UCSD-AML1 (cell line): Measurements from ENCODE around the gene NCF2.
A peak's percentile ranks its signal among the peaks of the same experiment; 100 is the strongest.

Experiments
- DNase-seq: peaks from one replicate; lab custom pipeline; 2025; ENCODE audit not compliant: unreplicated experiment; lab: John Stamatoyannopoulos, UW

The NCF2 gene

GRCh38 chr1:183585038-183585437 lies 5.2 kb downstream of the NCF2 start:
- DNase-seq = no peak

DNA sequence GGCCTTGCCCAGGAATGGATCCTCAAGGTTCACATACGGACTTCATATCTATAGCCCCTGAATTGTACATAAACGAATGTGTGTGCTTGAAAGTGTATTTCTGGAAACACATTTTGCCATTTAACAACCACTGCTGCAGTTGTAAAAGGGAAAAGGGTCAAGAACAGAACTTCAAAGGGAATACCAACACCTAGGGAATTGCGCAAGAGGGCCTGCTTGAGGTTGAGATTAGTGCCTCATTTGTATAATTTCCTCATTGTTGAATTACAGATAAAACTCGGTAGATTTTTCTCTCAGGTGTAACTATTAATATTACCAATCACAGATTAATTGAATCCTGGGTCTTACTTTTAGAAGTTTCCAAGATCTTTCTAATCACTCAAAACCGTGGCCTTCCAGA lies 6.1 kb downstream of the NCF2 start:
- no peak for DNase-seq

DNA sequence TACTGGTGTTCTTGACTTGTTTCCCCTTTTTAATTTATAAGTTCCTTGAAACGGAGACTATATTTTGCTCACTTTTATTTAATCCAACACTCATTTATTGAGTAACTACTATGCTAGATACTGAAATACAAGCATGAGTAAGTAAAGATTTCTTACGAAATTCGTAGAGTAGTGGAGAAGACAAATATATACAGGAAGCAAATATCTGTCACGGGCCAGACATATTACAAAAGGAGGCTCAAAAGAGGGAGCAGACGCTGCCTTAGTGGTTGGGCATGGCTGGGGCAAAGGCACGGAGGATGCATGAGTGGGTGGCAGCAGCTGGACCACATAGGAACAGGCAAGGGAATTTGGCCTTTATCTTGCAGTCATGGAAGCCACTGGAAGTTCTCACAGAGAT lies 6.8 kb downstream of the NCF2 start:
- DNase-seq = no peak

DNA sequence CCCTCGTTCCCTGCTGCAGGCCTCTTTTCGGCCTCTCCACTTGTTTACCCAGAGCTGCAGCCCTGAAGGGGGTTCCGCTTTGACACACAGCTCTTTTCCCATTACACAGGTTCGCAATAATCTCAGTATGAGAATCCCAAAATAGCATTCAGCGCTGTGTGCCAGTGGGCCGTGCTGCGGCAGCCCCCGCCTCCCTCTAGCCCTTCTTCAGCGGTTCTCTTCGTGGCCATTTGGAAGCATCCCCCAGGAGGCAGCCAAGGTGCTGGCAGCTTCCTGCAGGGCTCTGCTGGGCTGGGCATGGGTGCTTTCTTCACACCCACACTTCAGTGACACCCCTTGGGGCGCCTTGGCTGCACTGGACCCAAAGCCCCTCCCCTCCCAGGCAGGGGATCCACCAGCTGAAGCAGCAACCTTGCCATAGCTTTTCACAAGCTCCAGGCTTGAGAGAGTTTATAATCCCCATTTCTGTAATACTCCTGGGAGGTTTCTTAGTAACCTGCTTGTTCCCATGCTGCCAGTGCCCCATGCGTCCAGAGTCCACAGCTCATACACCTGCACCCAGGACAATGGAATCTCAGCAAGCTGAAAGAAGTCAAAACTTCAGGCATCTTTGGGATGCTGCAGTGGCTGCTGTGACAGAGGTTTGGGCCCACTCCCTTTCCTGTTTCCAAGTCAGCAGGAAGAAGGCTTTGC lies 8.1 kb downstream of the NCF2 start:
- DNase-seq = no peak

GRCh38 chr1:183580281-183580682 lies 10.0 kb downstream of the NCF2 start:
- peak; percentile 80 for DNase-seq

DNA sequence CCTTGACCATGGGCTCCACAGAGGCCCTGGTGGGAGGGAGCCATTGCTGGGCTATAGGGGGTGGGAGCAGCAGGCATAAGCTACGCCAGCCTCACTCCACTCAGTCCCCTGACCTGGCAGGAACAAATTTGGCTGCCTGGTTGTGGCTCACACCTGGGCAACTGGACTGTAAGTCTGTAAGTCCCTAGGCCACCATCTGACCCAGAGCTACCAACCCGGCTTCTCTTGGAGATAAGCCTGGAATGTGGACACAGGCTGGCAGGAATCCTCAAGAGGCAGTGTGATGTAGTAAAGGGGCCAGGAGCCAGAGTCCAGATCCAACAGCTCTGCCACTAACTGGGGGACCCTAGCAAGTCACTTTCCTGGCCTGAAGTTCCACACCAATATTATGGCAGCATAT lies 11.4 kb downstream of the NCF2 start:
- no peak for DNase-seq

DNA sequence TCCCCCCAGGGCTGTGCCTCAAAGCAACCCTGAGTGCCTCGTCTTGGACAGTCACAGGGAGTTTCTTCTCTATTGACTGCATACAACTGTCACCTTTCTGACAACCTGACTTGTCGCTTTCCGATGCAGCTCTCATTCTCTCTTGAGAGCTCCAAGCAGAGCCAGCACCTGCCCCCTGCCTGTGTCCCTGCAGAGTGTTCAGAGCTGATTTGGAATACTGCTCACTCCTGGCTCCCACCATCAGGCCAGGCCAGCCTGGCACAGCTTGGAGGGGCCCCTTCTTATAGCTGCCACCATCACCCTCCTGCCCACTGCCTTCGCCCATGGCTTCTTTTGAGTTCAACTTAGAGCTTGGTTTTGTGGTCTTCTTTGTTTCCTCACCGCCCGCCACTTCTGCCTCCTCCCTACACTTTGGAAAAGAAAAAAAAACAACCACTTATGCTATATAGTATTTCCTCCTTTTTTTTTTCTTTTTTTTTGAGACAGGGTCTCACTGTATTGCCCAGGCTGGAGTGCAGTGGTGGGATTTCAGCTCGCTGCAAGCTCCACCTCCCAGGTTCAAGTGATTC lies 12.3 kb downstream of the NCF2 start:
- DNase-seq = peak; percentile 26

DNA sequence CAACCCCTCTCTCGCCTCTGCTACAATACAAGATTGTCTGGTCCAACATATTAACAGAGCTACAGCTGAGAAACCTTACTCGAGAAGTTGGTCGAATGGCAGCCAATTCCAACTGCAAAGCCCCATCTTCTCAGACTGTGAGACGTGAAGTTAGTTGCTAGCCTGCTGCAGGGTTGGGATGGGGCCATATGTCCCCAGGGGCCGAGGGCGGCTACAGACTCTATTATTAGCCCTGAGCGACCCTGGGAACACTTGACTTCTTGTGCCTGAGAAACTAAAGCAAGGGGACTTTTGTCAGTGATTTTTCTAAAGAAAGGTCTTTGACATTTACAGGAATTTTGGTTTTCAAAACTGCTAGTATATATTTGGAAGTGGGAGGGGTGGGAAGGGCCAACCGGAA lies 13.7 kb downstream of the NCF2 start:
- no peak for DNase-seq

DNA sequence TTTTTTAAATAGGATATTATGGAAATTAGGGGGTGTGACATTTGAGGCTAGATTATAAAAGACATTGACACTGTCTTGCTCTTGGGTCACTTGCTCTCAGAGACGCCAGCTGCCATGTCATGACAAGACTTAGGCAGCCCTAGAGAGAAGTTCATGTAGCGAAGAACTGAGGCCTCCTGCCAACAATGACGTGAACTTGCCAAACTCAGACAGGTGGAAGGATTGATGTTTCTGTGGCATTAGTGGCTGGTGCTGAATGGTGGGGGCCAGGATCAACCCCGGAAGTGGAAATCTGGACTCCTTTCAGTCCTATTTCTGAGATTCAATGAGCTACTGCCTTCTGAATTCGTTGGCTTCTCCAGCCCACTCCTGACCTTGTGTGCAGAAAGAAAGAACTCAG lies 14.7 kb downstream of the NCF2 start:
- DNase-seq = no peak

GRCh38 chr1:183572721-183573120 lies 17.5 kb downstream of the NCF2 start:
- no peak for DNase-seq

DNA sequence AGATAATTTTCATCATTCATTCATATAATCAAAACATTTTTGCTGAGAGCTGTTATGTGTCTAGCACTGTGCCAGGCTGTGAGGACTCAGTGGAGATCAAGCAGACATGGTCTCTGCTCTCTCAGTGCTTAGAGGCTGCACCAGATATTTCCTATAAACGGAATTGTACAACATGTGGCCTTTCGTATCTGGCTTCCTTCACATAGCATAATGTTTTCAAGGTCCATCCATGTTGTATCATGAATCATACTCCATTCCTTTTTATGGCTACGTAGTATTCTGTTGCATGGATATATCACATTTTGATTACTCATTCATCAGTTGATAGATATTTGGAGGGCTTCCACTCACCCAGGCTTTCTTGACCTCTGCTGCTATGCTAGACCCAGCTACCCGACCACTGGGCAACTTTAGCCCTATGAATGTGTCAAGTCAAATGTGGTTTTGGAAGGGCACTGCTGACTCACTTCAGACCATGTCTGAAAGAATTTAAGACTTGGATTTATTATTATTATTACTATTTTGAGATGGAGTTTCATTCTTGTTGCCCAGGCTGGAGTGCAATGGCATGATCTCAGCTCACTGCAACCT lies 18.5 kb downstream of the NCF2 start:
- no peak for DNase-seq

- no peak for DNase-seq
Measured at GRCh38 chr1:183570451-183570850, 19.8 kb downstream of the NCF2 start.

DNA sequence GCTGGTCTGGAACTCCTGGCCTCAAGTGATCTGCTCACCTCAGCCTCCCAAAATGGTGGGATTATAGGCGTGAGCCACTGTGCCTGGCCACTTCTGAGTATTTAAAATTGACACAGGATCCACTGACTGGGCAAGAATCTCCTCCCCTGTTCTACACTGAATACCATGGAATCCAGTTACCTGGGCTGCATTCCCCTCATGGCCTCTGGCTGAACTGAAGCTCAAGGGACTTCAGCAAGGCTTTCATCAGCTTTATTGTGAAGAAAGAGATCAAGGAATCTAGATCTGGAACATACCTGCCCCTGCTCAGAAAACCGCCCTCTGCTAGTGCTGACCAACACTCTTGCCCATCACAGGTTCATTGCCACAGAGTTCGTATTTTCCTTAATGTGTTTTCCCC lies 20.5 kb downstream of the NCF2 start:
- DNase-seq = no peak

GRCh38 chr1:183569141-183569540 lies 21.1 kb downstream of the NCF2 start:
- no peak for DNase-seq

- DNase-seq = peak; percentile 46
Measured at GRCh38 chr1:183568176-183569021, 21.9 kb downstream of the NCF2 start.

DNA sequence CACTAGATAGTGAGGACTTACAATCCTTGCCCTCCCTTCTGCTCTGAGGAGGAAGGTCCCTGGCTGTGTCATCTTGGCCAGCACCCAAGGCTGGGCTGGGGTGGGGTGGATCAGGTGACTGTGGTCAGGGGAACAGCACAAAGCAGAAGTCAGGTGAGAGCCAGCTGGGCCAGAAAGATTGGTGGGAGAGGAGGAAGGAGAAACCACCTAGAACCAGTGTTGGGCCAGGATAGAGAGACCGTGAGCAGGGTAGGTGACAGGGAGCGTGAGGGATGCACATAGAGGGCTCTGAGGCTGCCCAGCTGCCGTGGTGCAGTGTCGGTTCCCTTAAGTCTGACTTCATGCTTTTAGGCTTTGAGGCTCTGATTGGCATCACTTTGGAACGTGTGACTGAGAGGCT lies 22.7 kb downstream of the NCF2 start:
- DNase-seq = peak; percentile 59

GRCh38 chr1:183566026-183566425 lies 24.2 kb downstream of the NCF2 start:
- no peak for DNase-seq

DNA sequence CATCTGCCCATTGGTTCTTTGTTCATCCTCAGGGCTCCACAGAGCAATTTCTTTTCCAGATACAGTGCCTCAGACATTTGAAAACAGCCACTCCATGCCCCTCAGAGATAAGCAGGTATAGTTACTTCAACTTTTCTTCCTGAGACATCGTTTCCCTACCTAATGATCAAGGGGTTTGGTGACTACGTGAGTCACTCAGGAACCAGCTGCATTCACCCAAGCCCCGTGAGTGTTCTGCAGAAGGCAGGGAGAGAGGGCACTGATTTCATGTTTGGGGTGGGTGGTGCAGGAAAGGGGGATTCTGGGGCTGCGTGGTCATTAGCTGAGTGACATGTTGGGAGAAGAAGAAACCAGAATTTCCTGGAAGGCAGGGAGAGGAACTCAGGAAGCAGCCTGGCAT lies 25.0 kb downstream of the NCF2 start:
- DNase-seq = no peak

DNA sequence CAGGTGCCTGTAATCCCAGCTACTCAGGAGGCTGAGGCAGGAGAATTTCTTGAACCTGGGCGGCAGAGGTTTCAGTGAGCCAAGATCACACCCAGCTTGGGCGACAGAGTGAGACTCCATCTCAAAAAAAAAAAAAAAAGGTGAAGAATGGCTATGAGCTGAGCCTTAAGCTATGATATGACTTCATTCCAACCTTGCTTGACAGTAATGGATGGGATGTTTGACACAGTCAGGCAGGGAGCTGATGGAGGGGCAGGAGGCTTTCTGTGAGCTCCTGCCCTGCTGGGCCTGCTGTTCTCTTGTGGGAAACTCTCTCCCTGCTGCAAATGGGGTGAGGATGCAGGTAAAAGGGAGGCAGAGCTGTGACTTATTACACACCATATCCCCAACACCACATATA lies 27.6 kb downstream of the NCF2 start:
- DNase-seq = no peak

- DNase-seq = no peak
Measured at GRCh38 chr1:183559061-183559460, 31.2 kb downstream of the NCF2 start.

GRCh38 chr1:183554577-183554976 lies 35.7 kb downstream of the NCF2 start:
- no peak for DNase-seq

DNA sequence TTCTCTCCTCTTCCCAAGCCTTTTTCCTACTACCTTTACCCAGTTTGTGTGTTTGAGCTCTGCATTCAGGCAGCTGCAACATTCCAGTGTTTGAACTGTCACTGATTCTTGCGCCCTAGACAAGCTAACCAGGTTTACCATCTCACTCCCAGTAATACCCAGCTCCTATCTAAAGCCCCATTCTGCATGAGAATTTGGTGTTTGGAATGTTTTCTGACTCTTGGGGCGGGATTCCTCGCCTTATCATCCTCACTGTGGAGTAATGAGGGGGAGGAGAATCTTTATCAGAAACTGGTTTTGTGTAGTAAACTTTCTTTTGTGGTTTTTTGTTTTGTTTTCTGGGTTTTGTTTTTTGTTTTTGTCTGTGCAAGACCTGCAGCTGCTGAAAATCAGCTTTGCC lies 36.5 kb downstream of the NCF2 start:
- no peak for DNase-seq
